Stimulated activated naive CD4-positive, alpha-beta T cell (primary cell): ENCODE measurements around the gene MTURN.
"Not testable (repeated sequence)": the region's sequence is repeated elsewhere in the genome, so short reads cannot be mapped to it uniquely, and the experiment has no call there.

Experiments
- DNase-seq, 6 experiments: peaks; one replicate each; lab custom pipeline; 2025; lab: John Stamatoyannopoulos, UW

Gene MTURN

DNA sequence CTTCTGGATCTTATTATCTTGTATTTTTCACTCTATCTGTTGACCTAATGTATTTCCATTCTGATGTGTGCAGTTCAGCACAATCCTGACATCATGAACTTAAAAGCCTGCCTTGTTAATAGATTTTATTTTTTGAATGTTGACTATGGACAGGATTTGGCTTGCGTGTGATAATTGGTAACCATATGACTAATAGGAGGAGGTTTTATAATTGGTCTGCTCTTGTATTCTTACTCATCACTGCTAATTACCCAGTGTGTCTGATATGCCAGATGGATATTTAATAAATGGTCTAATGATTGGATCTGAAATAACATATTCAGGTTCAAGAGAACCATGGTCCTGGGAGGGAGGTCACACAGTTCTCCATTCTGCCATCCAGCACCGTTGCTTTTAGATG is 45.9 kb downstream of the MTURN start:
- no peak for DNase-seq

DNA sequence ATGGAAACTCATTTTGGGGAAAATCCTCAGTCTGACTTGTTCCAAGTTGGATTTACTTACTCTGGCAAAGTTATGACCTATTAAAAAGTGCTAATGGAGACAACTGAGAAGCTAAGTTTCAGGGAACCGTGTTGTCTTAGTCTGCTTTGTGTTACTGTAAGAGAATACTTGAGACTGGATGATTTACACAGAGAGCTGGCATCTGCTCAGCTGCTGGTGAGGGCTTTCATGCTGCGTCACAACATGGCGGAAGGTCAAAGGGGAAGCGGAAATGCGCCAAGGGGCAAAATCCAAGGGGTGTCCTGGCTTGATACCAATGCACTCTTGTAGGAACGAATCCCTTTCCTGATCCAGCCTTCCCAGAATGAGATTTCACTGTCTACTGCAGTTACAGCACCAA is 46.4 kb downstream of the MTURN start:
- DNase-seq = no peak

DNA sequence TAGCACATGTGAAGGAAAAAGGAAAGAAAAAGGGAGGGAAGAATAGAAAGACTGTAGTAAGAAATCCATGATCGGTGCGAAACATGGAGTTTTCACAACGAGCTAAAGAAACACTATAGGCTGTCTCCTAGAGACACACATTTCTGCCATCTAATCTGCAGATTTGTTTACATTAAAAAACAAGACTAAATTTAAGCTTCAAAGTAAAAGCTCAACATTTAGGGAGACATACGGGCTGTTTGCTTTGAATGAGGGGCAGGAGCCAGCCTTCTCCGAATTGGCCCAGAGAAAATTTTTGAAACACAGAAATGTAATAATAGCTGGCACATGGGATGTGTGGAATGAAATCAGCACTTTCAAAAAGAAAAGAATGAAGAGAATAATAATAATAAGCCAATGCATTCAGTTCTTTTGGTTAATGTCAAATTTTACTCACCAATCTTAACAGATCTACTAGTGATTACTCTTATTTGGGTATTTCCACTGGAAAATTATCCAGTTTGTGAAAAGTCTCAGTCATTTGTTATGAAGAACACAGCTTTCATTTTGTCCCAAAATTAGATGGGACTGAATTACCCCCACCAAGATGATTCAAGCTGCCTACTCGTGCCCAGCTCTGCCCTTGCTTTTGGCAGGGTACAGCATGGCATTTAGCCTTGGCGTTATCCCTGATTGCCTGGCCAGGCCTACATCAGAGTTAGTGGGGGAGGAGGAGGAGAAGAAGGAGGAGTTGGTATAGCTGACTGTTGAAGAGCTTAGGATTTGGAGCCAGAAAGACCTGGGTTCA is 47.1 kb downstream of the MTURN start:
- DNase-seq = no peak

DNA sequence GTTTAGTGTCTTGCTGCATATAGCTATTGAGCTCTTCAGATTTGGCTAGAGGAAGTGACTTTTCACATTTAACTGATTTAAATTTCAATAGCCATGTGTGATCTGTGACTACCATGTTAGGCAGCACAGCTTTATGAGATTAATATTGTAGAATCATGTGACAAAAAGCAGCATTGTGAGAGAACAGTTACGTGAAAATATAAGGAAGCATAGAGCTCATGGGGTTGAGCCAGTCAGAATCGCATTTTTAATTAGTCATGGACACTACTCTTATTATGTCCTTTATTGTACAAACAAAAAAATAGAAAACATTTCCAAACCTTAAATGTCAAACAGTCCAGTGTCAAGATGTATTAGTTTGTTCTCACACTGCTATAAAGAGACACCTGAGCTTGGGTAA is 48.0 kb downstream of the MTURN start:
- DNase-seq = no peak

DNA sequence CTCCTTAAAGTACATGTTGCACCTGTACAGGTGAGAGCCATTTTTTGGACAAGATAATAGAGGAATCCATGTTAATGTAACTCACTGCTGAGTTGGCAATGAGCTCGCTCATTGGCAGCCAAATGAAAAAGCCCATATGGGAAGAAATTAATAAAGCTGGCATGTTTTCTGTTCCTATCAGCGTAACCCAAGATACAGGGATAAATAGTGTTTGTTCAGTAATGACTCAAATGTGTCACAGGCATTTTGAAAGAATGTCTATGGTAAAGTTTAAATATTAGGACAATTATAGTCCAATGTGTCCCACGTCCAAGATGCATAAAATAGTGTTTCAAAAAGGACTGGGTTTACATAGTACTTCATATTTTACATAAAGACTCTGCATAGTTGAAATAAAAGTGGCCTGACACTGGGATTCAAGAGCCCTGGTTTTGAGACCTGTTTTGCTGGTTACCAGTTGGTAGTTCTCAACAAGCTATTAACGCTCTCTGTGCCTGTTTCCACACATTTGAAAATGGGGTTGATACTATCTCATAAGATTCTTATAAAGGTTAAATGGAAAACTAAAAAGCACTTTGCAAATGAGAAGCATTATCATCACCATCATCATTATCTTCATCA is 49.1 kb downstream of the MTURN start:
- DNase-seq = no peak

DNA sequence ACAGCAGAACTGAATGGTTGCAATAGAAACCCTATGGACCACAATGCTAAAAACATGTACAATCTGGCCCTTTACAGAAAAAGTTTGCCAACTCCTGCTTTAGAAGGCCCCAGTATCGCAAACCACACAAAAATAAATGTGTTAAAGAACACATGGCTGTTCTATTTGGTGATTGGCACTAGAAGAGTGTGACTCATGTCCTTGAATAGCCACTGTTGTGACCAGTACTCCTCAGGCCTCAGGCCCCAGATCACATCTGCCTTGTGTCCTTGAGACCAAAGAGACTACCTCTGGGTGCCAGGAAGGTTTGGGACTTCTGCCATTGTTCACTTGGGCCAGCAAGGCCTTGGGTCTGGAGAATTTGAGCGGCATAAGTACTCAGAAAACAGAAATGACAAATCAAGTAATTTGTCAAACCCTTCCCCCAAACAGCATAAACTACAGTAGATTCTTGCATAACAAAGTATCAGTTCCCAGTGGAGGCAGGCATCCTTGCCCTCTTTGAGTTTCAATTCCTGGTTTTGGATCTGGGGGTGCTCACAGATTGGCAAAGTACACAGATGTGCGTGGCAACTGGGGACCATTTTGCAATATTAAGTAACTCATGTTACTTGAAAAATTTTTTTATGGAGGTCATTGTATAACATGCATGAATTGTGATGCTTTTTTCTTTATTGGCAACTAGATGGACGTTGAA is 50.2 kb downstream of the MTURN start:
- no peak for DNase-seq

DNA sequence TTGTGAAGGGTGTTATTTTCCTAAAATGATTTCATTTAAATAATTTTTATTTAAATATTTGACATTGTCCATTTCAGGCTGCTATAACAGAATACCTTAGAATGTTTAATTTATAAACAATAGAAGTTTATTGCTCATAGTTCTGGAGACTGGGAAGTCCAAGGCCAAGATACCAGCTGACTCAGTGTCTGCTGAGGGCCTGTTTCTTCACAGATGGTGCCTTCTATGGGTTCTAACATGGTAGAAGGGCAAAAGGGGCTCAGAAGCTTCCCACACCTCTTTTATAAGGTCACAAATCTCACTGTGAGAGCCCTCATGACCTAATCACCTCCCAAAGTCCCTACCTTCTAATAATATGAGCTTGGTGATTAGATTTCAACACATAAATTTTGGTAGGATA is 50.7 kb downstream of the MTURN start:
- no peak for DNase-seq

DNA sequence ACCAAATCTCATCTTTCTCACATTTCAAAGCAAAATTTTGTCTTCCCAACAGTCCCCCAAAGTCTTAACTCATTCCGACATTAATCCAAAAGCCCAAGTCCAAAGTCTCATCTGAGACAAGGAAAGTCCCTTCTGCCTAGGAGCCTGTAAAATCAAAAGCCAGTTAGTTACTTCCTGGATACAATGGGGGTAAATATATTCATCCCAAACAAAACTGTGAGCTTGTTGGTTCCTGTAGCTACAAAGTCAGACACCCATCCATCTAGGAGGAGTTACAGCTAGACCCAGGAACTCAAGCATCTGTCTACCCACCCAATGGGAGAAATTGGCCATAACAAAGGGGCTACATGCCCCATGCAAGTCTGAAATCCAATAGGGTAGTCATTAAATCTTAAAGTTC is 51.9 kb downstream of the MTURN start:
- no peak for DNase-seq

DNA sequence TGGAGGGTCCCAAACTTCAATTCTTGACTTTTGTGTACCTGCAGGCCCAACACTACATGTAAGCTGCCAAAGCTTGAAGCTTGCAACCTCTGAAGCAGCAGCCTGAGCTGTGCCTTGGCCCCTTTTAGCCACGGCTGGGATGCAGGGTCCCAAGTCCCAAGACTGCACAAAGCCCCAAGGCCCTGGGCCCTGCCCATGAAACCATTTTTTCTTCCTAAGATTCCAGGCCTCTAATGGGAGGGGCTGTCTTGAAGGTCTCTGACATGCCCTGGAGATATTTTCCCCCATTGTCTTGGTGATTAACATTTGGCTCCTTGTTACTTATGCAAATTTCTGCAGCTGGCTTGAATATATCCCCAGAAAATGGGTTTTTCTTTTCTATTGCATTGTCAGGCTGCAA is 52.7 kb downstream of the MTURN start:
- no peak for DNase-seq

DNA sequence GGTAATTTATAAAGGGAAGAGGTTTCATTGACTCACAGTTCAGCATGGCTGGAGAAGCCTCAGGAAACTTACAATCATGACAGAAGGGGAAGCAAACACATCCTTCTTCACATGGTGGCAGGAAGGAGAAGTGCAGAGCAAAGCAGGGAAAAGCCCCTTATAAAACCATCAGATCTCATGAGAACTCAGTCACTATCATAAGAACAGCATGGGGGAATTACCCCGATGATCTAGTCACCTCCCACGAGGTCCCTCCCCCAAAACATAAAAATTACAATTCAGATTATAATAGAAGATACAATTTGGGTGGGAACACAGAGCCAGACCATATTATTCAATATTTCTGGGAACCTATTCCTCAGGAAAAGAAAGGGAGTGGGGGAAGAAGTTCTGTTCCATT is 53.6 kb downstream of the MTURN start:
- DNase-seq = not testable (repeated sequence)

DNA sequence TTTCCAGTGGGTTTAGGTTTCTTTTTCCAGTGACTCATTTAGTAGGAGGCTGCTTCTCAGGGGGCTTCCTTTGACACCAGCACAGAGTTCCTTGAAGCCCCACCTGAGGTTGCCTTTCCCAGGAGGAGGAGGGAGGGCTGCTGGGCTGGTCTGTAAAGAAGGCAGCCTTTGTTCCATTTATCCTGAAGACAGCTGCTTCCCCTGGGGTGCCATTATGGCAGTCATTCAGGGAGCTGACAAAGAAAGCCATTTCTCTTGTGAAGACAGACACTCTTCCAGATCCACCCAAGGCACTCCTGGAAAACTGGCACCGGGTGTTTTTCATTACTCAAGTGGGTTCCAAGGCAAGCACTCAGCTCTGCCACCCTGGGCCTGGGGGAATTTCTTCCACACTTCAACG is 54.0 kb downstream of the MTURN start:
- no peak for DNase-seq

DNA sequence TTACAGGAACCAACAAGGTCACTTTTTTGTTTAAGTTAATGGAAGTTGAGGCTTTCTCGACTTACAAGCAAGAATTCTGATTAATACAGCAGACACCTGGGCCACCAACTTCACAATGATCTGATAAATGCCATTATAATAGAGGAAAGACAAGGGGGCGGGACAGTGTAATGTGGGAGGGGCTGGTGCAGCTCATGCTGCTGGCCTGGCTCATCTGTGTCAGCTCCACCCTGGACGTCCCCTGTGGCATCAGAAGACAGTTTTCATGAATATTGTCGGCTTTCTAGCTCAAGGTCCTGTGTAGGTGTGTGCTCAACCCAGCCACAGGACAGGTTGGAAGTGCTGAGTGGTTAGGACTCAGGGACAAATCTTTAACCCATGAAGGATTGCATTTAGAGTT is 57.0 kb downstream of the MTURN start:
- no peak for DNase-seq

DNA sequence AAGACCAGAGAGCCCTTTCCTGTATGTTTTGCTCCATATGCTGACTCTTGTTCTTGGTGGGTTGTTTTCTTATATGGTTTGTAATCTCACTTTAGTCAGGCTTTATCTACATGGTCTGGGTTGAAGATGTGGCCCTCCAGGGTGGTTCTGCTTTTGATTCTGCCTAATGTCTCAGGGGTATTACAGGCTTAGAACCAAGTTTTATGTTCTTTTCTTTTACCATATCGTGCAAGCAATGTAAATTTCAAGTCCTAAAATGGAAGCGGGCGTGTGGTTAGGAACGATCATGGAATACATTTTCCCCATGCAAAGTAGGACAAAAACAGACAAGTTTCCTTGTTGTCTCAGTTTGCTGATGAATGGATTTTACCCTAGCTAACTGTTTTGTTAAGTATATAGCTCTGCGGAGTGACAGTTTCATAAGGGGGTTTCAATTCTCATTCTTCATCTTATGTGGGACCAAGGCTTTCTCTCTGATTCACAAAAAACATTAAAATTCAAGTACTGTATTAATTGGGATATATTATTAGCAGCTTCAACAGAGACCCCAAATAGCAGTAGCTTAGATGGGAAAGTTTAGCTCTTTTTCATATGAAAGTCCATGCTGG is 58.7 kb downstream of the MTURN start:
- no peak for DNase-seq

DNA sequence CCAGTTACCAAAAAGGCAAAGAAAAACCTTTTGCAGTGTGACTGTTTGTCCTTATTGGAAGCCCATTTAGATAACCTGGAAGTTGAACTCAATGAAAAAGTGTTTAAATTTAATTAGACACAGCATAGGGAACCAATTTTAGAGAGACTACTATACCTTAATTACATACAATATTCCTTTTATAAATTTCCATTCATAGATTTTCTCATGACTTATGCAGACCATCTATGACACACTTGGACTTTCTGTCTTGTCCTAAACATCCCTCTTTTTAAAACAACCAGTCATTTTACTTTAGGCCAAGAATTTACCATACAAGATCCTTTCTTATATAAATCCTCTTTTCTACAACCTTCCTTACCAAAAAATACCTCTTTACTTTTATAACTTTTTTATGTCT is 61.6 kb downstream of the MTURN start:
- DNase-seq = no peak

DNA sequence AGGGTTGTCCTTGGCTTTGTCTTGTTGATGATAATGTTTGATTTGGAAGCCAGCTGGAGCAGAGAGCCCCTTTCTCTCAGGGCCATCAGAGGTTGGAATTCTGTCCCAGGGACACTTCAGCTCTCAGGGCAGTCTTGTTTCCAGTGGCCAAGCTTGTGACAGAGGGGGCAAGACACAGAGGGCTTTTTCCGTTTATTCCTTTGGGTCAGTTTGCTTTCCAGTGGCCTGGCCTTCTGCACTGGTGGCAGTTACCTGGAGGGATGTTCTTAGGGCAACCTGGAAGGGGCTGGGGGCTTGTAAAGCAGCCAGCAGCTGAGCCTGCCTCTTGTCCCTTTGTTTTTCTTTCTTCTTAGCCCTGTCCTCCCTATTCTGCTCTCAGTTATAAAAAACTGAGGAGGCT is 62.7 kb downstream of the MTURN start:
- no peak for DNase-seq

DNA sequence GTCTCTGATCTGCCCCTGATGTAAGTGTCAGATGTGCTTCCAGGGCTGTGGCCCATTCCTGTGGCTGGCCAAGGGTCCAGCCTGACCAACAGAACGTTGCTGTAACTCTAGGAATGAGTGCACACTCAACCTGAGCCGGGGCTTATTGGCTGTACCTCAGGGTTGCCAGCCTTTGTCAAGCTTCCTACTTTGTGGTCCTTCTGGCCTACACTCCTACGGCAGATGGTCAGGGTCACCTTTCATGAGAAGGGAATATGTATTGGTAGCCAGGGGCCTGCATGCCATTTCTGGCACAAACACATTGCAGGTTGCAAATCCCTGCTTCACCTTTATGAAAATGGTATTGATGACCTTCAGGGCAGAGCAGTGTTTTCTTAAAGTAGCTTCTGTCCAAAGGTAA is 64.5 kb downstream of the MTURN start:
- no peak for DNase-seq

DNA sequence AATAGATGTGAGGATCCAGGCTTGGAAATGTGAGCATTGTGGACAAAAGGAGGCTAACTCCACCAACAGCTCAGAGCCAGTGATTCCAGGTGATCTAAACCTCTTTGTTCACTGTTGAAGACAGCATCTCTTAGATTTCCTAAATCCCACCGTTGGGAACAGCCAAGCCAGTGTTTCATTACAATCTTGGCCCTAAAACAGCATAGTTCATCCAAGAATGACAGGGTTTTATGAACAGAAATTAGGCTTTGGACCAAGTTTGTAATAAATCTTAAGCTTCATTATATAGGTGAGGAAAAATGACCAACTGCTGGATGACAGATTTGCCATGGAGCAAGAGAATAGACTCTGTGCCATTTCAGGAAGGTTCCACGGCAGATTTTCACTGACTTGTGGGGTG is 65.8 kb downstream of the MTURN start:
- DNase-seq = no peak

DNA sequence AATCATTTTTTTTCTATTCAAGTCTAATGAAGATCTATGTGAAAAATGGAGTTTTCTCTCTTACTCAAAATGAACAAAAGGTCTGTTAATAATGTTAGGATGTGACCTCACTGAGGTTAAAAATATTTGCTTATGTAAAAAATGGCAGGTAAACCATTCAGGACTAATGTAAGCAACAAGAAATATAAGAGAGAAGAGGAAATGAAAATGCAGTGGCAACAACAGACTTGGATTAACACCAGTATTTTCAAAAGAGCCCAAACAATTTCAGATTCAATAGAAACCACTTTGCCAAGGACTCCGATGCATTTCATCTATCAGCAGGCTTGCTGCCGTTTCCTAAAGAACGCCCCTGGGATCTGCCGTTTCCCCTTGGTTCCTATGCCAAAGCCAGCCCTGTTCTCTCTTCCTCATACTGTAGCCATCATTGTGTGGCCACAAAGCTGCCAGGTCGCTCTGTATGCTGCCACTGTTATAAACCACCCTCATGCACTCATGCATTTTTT is 66.4 kb downstream of the MTURN start:
- no peak for DNase-seq

DNA sequence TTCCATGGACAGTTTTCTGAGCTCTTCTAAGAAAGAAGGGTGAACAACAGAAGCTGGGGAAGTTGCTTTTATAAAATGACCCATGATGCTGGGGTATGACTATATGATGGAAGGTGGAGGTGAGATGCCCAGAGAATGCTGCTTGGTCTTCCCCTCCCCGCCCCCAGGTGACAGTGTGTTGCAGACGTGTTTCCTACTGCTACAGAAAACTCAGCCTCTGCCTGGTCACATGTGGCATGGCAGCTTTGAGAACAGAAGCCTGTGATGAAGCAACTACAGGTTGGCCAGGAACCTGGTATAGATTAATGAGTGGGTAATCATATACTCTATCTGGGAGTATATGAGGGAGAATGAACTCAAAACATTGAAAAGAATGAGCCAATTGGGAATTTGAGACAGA is 67.1 kb downstream of the MTURN start:
- no peak for DNase-seq

DNA sequence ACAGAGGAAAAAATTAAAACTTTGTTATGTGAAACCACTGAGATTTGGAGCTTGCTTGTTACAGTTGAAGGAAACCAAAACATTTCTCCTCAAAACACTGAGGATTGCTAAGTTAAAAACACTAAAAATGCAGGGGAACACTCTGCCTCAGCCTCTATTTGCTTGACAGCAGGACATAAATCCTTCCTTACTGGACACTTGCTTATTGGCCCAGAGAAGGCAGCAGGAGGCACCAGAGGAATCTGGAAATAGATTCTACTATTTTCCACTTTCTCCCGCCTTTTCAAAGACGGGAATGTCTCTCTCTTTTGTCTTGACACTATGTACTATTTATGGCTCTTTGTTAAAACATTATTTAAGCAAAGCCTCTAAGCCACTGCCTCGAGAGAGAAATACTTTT is 67.9 kb downstream of the MTURN start:
- DNase-seq = no peak

DNA sequence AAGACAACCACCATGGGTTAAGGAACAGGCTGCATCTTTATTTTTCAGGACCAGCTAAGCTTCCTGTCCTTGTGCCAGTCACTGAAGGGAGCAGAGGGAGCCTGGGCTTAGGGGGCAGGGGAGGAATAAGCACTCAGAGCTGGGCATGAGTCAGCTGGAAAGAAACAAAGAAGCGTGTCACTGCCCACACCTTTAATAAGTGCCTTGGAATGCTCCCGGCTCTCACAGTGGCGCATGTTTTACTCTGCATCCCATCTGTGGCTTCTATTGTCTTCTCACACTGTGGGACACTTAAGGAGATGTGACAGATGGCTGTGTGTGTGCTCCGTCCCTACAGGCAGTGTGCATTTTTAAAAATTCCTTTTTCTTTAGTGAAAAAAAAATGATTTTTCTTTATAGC is 71.7 kb downstream of the MTURN start:
- DNase-seq = no peak

DNA sequence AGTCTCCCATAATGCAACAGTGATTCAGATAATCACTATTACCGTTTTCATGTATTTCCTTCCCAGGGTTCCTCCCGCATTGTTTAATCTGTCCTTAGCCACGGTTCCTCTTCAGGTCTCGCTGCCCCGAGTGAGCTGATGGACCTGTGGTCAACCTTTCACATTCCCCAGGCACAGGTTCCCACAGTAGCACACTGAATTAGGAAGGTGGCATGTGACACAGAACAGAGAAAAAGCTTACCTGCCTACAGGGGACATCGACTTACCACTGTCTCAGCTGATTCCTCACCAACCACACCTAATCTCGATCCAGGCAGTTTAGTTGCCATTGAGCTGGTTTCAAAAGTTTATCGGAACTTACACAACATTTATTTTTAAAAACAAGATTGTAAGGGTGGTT is 72.2 kb downstream of the MTURN start:
- DNase-seq = no peak

DNA sequence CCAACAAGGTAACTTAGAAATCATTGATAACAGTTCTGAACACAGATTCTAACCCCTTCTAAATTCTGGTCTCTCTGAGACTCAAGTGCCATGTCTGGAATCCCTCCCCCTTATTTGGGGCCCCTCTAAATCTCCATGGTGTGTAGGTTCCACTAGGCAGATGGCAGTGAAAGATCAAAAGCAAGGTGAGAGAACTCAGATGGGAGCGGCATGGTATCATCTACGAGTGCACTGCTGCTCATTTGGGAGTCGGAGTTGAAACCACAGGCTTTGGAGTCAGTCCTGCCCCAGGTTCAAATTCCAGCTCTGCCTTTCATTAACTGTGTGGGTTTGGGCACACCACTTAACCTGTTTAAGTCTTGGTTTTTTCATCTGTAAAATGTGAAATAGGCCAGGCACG is 72.6 kb downstream of the MTURN start:
- DNase-seq = no peak
